Loucy (cell line): ENCODE results near the gene TP63.

Experiments
- H2AFZ ChIP-seq: fragments of 200-600 bp; sonication (generic); 2 replicates; pipeline ENCODE4 v1.6.0; 2016; ENCODE audit warnings: antibody characterized with exemption, mild to moderate bottlenecking, low read length, moderate library complexity
- H3F3A ChIP-seq: fragments of 200-600 bp; 2 replicates; pipeline ENCODE4 v1.6.0; 2016; ENCODE audit warnings: antibody characterized with exemption, low read depth, mild to moderate bottlenecking
- H3K27me3 ChIP-seq: fragments of 200-600 bp; sonication (generic); 2 replicates; pipeline ENCODE4 v1.6.1; 2014; ENCODE audit warnings: low read length, mild to moderate bottlenecking; ENCODE audit not compliant: insufficient read depth, poor library complexity, severe bottlenecking
- H3K36me3 ChIP-seq: fragments of 200-600 bp; sonication (generic); 2 replicates; pipeline ENCODE4 v1.6.1; 2016; ENCODE audit warnings: low read length; ENCODE audit not compliant: insufficient read depth
- H3K4me1 ChIP-seq: fragments of 200-600 bp; sonication (generic); 2 replicates; pipeline ENCODE4 v1.5.1; 2014; ENCODE audit warnings: low read length, mild to moderate bottlenecking; ENCODE audit not compliant: insufficient read depth, poor library complexity, severe bottlenecking
- H3K4me2 ChIP-seq: fragments of 200-600 bp; sonication (generic); 2 replicates; pipeline ENCODE4 v1.6.0; 2014; ENCODE audit warnings: antibody characterized with exemption, low read length, low read depth, mild to moderate bottlenecking; ENCODE audit not compliant: poor library complexity, severe bottlenecking
- H3K4me3 ChIP-seq: fragments of 200-600 bp; sonication (generic); 2 replicates; pipeline ENCODE4 v1.5.1; 2014; ENCODE audit warnings: low read length, mild to moderate bottlenecking, mixed read lengths; ENCODE audit not compliant: poor library complexity, severe bottlenecking
- H3K79me2 ChIP-seq: fragments of 200-600 bp; sonication (generic); 2 replicates; pipeline ENCODE4 v1.6.1; 2014; ENCODE audit warnings: low read length; ENCODE audit not compliant: insufficient read depth
- H3K9ac ChIP-seq: fragments of 200-600 bp; sonication (generic); 2 replicates; pipeline ENCODE4 v1.6.0; 2014; ENCODE audit warnings: mild to moderate bottlenecking, low read depth, low read length, moderate library complexity; ENCODE audit not compliant: poor library complexity, severe bottlenecking
- H3K9me2 ChIP-seq: fragments of 200-600 bp; sonication (generic); replicated peaks from 2 replicates; pipeline ENCODE4 v1.6.1; 2016; ENCODE audit warnings: low read depth, low read length, mixed read lengths
- H3K9me3 ChIP-seq: fragments of 200-600 bp; sonication (generic); 2 replicates; pipeline ENCODE4 v1.6.1; 2014; ENCODE audit warnings: mild to moderate bottlenecking, antibody characterized with exemption, low read length, low read depth; ENCODE audit not compliant: insufficient read depth
- H4K20me1 ChIP-seq: fragments of 200-600 bp; sonication (generic); 2 replicates; pipeline ENCODE4 v1.6.0; 2014; ENCODE audit warnings: antibody characterized with exemption, low read length, mild to moderate bottlenecking; ENCODE audit not compliant: insufficient read depth, poor library complexity, severe bottlenecking
- EZH2phosphoT487 ChIP-seq: fragments of 200-600 bp; IDR thresholded peaks from 2 replicates; pipeline ENCODE4 v1.6.1; 2018; ENCODE audit warnings: antibody characterized with exemption, mild to moderate bottlenecking, moderate library complexity, borderline replicate concordance
- TF ChIP-seq, protein P1 (sequence below): fragments of 200-600 bp; sonication (generic); conservative IDR thresholded peaks from 2 replicates; pipeline ENCODE4 v1.5.1; 2014; ENCODE audit warnings: mild to moderate bottlenecking, antibody characterized with exemption, low read length

The TP63 gene

DNA sequence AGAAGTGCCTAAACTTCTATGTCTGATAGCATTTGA is at the start of gene TP63:
TSS of gene TP63 (plus strand) at position 17 of the 36 bp plus-strand sequence. CDS start 127 bp downstream, outside the sequence.
- H4K20me1 ChIP-seq = no peaks in the 10 kb centered on the region
- H3K4me2 ChIP-seq = peak within 1 kb of the TSS; percentile 23
- TF ChIP-seq, protein P1, sequence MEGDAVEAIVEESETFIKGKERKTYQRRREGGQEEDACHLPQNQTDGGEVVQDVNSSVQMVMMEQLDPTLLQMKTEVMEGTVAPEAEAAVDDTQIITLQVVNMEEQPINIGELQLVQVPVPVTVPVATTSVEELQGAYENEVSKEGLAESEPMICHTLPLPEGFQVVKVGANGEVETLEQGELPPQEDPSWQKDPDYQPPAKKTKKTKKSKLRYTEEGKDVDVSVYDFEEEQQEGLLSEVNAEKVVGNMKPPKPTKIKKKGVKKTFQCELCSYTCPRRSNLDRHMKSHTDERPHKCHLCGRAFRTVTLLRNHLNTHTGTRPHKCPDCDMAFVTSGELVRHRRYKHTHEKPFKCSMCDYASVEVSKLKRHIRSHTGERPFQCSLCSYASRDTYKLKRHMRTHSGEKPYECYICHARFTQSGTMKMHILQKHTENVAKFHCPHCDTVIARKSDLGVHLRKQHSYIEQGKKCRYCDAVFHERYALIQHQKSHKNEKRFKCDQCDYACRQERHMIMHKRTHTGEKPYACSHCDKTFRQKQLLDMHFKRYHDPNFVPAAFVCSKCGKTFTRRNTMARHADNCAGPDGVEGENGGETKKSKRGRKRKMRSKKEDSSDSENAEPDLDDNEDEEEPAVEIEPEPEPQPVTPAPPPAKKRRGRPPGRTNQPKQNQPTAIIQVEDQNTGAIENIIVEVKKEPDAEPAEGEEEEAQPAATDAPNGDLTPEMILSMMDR = no peak
- TF ChIP-seq EZH2phosphoT487 = no peak
- no peaks in the 10 kb centered on the region for H3K79me2 ChIP-seq
- H3K36me3 ChIP-seq = no peaks in the 10 kb centered on the region
- peak within 1 kb of the TSS; percentile 18 for H3K9ac ChIP-seq
- H3K9me3 ChIP-seq = no peaks in the 10 kb centered on the region
- H3F3A ChIP-seq = no peaks in the 10 kb centered on the region
- H3K4me1 ChIP-seq = peaks cover 30% of the 10 kb centered on the region
- no peaks in the 10 kb centered on the region for H3K27me3 ChIP-seq
- H2AFZ ChIP-seq = peak within 1 kb of the TSS; percentile 64
- H3K4me3 ChIP-seq = peak within 1 kb of the TSS; percentile 27
- no peaks in the 10 kb centered on the region for H3K9me2 ChIP-seq

DNA sequence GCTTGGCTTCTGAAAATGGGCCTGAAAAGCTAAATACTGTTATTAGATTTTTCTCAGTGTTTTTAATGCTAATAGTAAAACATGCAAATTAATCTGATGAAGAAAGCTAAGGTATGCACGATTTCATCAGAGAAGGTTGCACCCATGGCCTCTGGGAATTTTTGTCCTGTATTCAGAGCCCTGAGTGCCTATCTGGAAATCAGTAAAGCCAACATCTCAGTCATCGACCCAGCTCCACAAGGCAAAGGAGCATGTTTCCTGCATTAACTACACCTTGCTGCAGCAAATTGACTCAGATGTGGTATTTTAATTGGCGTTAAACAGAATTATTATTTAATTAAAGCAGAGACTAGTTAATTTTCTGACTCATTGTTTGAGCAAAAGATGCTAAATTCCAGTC is 49.0 kb upstream of the TP63 start:
- Histone ChIP-seq H3K4me3 (no peak overlapping the region), H3K9ac (no peak overlapping the region), H3K36me3 (no peaks in the 10 kb centered on the region), H3K79me2 (no peaks in the 10 kb centered on the region), H3F3A (no peaks in the 10 kb centered on the region), H3K9me2 (no peaks in the 10 kb centered on the region), H3K4me1 (no peaks in the 10 kb centered on the region), H2AFZ (no peak overlapping the region), H3K27me3 (no peaks in the 10 kb centered on the region), H3K9me3 (no peaks in the 10 kb centered on the region), H3K4me2 (no peak overlapping the region), H4K20me1 (no peaks in the 10 kb centered on the region)
- TF ChIP-seq EZH2phosphoT487 = no peak
- TF ChIP-seq, protein P1 = no peak

- Histone ChIP-seq H3K27me3 (no peaks in the 10 kb centered on the region), H3K9ac (no peak overlapping the region), H3K36me3 (no peaks in the 10 kb centered on the region), H2AFZ (no peak overlapping the region), H3K79me2 (no peaks in the 10 kb centered on the region), H3K4me2 (no peak overlapping the region), H3F3A (no peaks in the 10 kb centered on the region), H3K9me2 (no peaks in the 10 kb centered on the region), H3K9me3 (no peaks in the 10 kb centered on the region), H4K20me1 (no peaks in the 10 kb centered on the region), H3K4me1 (no peaks in the 10 kb centered on the region), H3K4me3 (no peak overlapping the region)
- no peak for TF ChIP-seq EZH2phosphoT487
- TF ChIP-seq, protein P1 = no peak
Observed at GRCh38 chr3:189584645-189585044, 46.5 kb upstream of the TP63 start.
